ENCODE measurements around the gene DGCR2. TPM values are rescaled to one million over a fixed set of nuclear protein-coding genes. Genes with fewer than 3 reads are reported as not detected.
A peak's percentile ranks its signal among the peaks of the same experiment; 100 is the strongest.

Gene DGCR2
- total and polyA plus RNA-seq, 10 of the 15 experiments (the other 5 are each of a cell fraction or from before 2014, with no cell fraction given), result 0.19 to 28.4 (median 16.0) TPM

GRCh38 chr22:19110646-19111045, 11.6 kb downstream of the DGCR2 start:
- H3K36me3 ChIP-seq (ENCODE audit: control insufficient read depth in 2 of 2, insufficient read depth in 2 of 2, low read length in 1 of 2), result peaks cover 0 to 5% of the 10 kb centered on the region in 2 experiments; a peak in 2 of 4 replicates
- in situ Hi-C loops (cut with MboI), result no loop called here
- H3K9me3 ChIP-seq (replicated peaks; ENCODE audit: control insufficient read depth, insufficient read depth, low read length), result no peaks in the 10 kb centered on the region
- BruUV-seq (replicated peaks), result no TSS peak
- H3K27ac ChIP-seq (ENCODE audit: control insufficient read depth, insufficient read depth), result no peak overlapping the region
- DNase-seq (ENCODE audit: low read depth, low spot score) (no peak), ATAC-seq (no peak), FAIRE-seq (no peak)
- no peak overlapping the region for H3K4me2 ChIP-seq (ENCODE audit: control insufficient read depth, insufficient read depth)
- H4K20me1 ChIP-seq (ENCODE audit: control insufficient read depth, insufficient read depth), result peaks cover 2% of the 10 kb centered on the region; the same call in 1 of the 2 replicates
- SMC1A ChIA-PET (ENCODE audit: uncharacterized antibody, unreplicated experiment), result interaction anchor here (1.7 to 1.8 kb wide), 2 partner anchors 11 to 67 kb away, joined by 4 to 6 read pairs; partner anchors contain the start of gene DGCR2
- H3K79me2 ChIP-seq (ENCODE audit: control insufficient read depth, insufficient read depth, low read length), result peaks cover 70% of the 10 kb centered on the region
- intact Hi-C loops (cut with micrococcal nuclease; ENCODE audit: unreplicated experiment), result no loop called here
- TF ChIP-seq RBBP5 (conservative IDR thresholded peaks at IDR 0.05) (no peak), ATF3 (IDR thresholded peaks at IDR 0.05; ENCODE audit: borderline replicate concordance, extremely low read depth, low read depth, low read length) (no peak)
- peaks cover 15% of the 10 kb centered on the region for H3K4me1 ChIP-seq (ENCODE audit: control insufficient read depth, insufficient read depth, low read length)
- H2AFZ ChIP-seq (ENCODE audit: control insufficient read depth, low read depth, low read length), result no peak overlapping the region
- no peak overlapping the region for H3K9ac ChIP-seq (ENCODE audit: control insufficient read depth, insufficient read depth, low read length)
- POLR2A ChIA-PET, result interaction anchor here (0.6 kb wide), 1 partner anchor 68 kb away, joined by 3 read pairs; the partner anchor contains the start of gene SLC25A1
- RAD21 ChIA-PET (ENCODE audit: unreplicated experiment), result interaction anchor here (0.8 to 1.4 kb wide), 3 partner anchors 12 to 69 kb away, joined by 3 to 4 read pairs (median 3); partner anchors contain the start of gene DGCR2
- H3K27me3 ChIP-seq (replicated peaks in 1 of 2; ENCODE audit: control insufficient read depth in 2 of 2, insufficient read depth in 2 of 2, low read length in 1 of 2), result no peaks in the 10 kb centered on the region
- CTCF ChIA-PET, result interaction anchor here (0.9 to 2.2 kb wide), 7 partner anchors 8 to 519 kb away, joined by 3 to 7 read pairs (median 6); partner anchors contain the start of genes DGCR2 and ESS2
- no peak overlapping the region for H3K4me3 ChIP-seq

DNA sequence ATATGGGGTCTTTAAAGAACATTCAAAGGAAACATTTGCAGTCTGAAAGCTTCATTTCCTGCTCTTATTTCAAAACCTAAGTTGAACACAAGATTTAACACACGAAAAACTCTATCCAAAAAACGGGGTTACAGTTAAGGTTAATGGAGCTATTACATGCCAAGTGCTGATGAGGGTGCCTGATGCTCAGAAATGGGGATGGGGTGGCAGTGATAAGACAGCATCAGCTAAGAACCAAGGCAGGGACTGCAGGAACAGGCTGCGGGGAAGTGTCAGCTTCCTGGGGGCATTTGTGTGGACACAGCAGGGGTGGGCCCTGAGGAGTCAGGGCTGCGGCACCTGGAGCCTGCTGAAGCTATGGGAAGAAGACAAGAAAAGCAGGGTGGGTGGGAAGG, 12.2 kb downstream of the DGCR2 start:
- in situ Hi-C loops (cut with MboI) (no loop called here), intact Hi-C loops (cut with micrococcal nuclease; ENCODE audit: unreplicated experiment) (no loop called here)
- H3K79me2 ChIP-seq (ENCODE audit: control insufficient read depth, insufficient read depth, low read length), result peaks cover 65% of the 10 kb centered on the region
- FAIRE-seq, result no peak
- H4K20me1 ChIP-seq (ENCODE audit: control insufficient read depth, insufficient read depth), result peaks cover 2% of the 10 kb centered on the region; the same call in 1 of the 2 replicates
- H3K4me3 ChIP-seq, result peak overlapping the region; percentile 6; the same call in 1 of the 2 replicates
- no peaks in the 10 kb centered on the region for H3K27me3 ChIP-seq (replicated peaks in 1 of 2; ENCODE audit: control insufficient read depth in 2 of 2, insufficient read depth in 2 of 2, low read length in 1 of 2)
- CTCF ChIA-PET, result interaction anchor here (0.9 to 2.2 kb wide), 6 partner anchors 9 to 70 kb away, joined by 3 to 7 read pairs (median 6); partner anchors contain the start of genes DGCR2 and ESS2
- DNase-seq (ENCODE audit: low read depth, low spot score), result no peak
- SMC1A ChIA-PET (ENCODE audit: uncharacterized antibody, unreplicated experiment), result interaction anchor here (1.0 to 1.8 kb wide), 3 partner anchors 9 to 66 kb away, joined by 4 to 6 read pairs (median 4); partner anchors contain the start of gene DGCR2
- ATAC-seq, result no peak; the same call in 2 of the 3 replicates
- H2AFZ ChIP-seq (ENCODE audit: control insufficient read depth, low read depth, low read length), result no peak overlapping the region
- 46% methylated on average over 4 of the region's 4 CpGs for WGBS (ENCODE audit: insufficient coverage, insufficient replicate concordance, low lambda C conversion rate, missing lambda C conversion rate)
- POLR2A ChIA-PET, result no interaction called here
- no peak overlapping the region for H3K9ac ChIP-seq (ENCODE audit: control insufficient read depth, insufficient read depth, low read length)
- no TSS peak for BruUV-seq (replicated peaks)
- peaks cover 0 to 5% of the 10 kb centered on the region in 2 experiments; a peak in 2 of 4 replicates for H3K36me3 ChIP-seq (ENCODE audit: control insufficient read depth in 2 of 2, insufficient read depth in 2 of 2, low read length in 1 of 2)
- peak overlapping the region; percentile 43 for H3K4me2 ChIP-seq (ENCODE audit: control insufficient read depth, insufficient read depth)
- RAD21 ChIA-PET (ENCODE audit: unreplicated experiment), result interaction anchor here (1.3 to 1.4 kb wide), 2 partner anchors 24 to 69 kb away, joined by 3 to 4 read pairs; no protein-coding TSS in a partner anchor
- H3K4me1 ChIP-seq (ENCODE audit: control insufficient read depth, insufficient read depth, low read length), result peaks cover 15% of the 10 kb centered on the region
- no peaks in the 10 kb centered on the region for H3K9me3 ChIP-seq (replicated peaks; ENCODE audit: control insufficient read depth, insufficient read depth, low read length)
- peak overlapping the region; percentile 38; the same call in 1 of the 2 replicates for H3K27ac ChIP-seq (ENCODE audit: control insufficient read depth, insufficient read depth)
- no peak for TF ChIP-seq CREM (IDR thresholded peaks at IDR 0.05; ENCODE audit: low read depth)
- TF ChIP-seq, protein P1, sequence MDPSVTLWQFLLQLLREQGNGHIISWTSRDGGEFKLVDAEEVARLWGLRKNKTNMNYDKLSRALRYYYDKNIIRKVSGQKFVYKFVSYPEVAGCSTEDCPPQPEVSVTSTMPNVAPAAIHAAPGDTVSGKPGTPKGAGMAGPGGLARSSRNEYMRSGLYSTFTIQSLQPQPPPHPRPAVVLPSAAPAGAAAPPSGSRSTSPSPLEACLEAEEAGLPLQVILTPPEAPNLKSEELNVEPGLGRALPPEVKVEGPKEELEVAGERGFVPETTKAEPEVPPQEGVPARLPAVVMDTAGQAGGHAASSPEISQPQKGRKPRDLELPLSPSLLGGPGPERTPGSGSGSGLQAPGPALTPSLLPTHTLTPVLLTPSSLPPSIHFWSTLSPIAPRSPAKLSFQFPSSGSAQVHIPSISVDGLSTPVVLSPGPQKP (IDR thresholded peaks at IDR 0.05; ENCODE audit: low read depth, low read length), result no peak
- no peak for TF ChIP-seq HCFC1 (IDR thresholded peaks at IDR 0.05; ENCODE audit: low read length)
- no peak for TF ChIP-seq FOXK2 (IDR thresholded peaks at IDR 0.05)
- no peak for TF ChIP-seq SRF (IDR thresholded peaks at IDR 0.05; ENCODE audit: low read depth in 2 of 2, low read length in 2 of 2)
- no peak for TF ChIP-seq RAD51 (IDR thresholded peaks at IDR 0.05)
- TF ChIP-seq, protein P2, sequence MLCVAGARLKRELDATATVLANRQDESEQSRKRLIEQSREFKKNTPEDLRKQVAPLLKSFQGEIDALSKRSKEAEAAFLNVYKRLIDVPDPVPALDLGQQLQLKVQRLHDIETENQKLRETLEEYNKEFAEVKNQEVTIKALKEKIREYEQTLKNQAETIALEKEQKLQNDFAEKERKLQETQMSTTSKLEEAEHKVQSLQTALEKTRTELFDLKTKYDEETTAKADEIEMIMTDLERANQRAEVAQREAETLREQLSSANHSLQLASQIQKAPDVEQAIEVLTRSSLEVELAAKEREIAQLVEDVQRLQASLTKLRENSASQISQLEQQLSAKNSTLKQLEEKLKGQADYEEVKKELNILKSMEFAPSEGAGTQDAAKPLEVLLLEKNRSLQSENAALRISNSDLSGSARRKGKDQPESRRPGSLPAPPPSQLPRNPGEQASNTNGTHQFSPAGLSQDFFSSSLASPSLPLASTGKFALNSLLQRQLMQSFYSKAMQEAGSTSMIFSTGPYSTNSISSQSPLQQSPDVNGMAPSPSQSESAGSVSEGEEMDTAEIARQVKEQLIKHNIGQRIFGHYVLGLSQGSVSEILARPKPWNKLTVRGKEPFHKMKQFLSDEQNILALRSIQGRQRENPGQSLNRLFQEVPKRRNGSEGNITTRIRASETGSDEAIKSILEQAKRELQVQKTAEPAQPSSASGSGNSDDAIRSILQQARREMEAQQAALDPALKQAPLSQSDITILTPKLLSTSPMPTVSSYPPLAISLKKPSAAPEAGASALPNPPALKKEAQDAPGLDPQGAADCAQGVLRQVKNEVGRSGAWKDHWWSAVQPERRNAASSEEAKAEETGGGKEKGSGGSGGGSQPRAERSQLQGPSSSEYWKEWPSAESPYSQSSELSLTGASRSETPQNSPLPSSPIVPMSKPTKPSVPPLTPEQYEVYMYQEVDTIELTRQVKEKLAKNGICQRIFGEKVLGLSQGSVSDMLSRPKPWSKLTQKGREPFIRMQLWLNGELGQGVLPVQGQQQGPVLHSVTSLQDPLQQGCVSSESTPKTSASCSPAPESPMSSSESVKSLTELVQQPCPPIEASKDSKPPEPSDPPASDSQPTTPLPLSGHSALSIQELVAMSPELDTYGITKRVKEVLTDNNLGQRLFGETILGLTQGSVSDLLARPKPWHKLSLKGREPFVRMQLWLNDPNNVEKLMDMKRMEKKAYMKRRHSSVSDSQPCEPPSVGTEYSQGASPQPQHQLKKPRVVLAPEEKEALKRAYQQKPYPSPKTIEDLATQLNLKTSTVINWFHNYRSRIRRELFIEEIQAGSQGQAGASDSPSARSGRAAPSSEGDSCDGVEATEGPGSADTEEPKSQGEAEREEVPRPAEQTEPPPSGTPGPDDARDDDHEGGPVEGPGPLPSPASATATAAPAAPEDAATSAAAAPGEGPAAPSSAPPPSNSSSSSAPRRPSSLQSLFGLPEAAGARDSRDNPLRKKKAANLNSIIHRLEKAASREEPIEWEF (IDR thresholded peaks at IDR 0.05; ENCODE audit: insufficient replicate concordance, low read depth, low read length), result no peak
